Coronary artery (tissue), 2 donors: ENCODE results near the gene JMJD8.
"Not testable (repeated sequence)": the region's sequence is repeated elsewhere in the genome, so short reads cannot be mapped to it uniquely, and the experiment has no call there.

ENCODE experiments used
- DNase-seq: peaks from one replicate; pipeline ENCODE4 v3.0.0-alpha.2; 2017; ENCODE audit warnings: low spot score
- H3K27ac ChIP-seq, 2 donors: fragments of 200-600 bp; sonication (generic); one replicate each; pipeline ENCODE4 v1.5.1; 2016 to 2019
- H3K4me3 ChIP-seq: fragments of 200-600 bp; sonication (generic); 2 replicates; pipeline ENCODE4 v1.5.1; 2016; ENCODE audit warnings: mild to moderate bottlenecking, moderate library complexity
- TF ChIP-seq, protein P1 (sequence below): fragments of 200-600 bp; sonication (generic); IDR thresholded peaks from one replicate; pipeline ENCODE4 v1.5.1; 2019; ENCODE audit warnings: antibody characterized with exemption

The JMJD8 gene

GRCh38 chr16:716200-716568, 32.0 kb upstream of the JMJD8 start:
- DNase-seq: no peak
- Histone ChIP-seq H3K27ac (no peak overlapping the region), H3K4me3 (peak overlapping the region; percentile 85)
- TF ChIP-seq, protein P1, sequence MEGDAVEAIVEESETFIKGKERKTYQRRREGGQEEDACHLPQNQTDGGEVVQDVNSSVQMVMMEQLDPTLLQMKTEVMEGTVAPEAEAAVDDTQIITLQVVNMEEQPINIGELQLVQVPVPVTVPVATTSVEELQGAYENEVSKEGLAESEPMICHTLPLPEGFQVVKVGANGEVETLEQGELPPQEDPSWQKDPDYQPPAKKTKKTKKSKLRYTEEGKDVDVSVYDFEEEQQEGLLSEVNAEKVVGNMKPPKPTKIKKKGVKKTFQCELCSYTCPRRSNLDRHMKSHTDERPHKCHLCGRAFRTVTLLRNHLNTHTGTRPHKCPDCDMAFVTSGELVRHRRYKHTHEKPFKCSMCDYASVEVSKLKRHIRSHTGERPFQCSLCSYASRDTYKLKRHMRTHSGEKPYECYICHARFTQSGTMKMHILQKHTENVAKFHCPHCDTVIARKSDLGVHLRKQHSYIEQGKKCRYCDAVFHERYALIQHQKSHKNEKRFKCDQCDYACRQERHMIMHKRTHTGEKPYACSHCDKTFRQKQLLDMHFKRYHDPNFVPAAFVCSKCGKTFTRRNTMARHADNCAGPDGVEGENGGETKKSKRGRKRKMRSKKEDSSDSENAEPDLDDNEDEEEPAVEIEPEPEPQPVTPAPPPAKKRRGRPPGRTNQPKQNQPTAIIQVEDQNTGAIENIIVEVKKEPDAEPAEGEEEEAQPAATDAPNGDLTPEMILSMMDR: no peak

GRCh38 chr16:715477-716199, 31.5 kb upstream of the JMJD8 start:
- Histone ChIP-seq H3K4me3 (peak overlapping the region; percentile 85), H3K27ac (peak overlapping the region in 1 of 2 donors; percentile 54)
- no peak for DNase-seq
- TF ChIP-seq, protein P1: no peak

DNA sequence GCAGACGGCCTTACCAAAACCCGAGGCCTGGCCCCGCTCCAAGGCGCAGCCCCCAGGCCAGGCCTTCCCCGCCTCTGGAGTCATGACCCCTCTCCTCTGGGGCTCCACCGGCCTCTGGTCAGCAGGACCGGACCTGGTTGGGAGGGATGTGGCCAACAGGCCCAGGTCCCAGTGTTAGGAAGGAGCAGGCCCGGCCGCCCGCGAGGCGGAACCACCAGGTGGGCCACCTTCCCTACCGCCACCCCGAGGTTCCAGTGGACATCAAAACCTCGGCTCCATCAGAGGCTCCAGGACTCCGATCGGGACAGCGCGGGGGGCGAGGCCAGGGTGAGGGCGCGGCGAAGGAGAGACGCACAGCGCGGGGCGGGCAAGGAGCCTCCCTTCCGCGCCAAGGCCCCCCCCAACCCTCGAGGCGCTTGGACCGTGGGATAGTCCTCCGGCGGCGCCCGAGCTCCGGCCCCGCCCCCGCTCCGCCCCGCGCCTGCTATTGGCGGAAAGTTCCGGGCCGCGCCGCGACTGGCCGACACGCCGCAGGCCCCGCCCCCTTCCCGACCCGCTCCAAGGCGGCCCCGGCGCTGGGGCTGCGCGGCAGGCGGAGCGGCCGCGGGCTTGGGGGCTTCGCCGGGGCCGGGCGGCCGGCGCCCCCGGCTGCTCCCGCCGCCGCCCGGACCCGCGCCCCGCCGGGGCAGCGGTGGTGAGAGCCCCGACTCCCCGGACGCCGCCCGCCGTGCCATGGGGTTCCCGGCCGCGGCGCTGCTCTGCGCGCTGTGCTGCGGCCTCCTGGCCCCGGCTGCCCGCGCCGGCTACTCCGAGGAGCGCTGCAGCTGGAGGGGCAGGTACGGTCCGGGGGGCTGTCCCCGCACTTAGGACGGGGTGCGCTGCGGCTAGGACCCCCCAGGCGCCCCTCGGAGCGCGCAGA, 30.7 kb upstream of the JMJD8 start, which contains the start of gene METRN:
Gene METRN, plus strand, starts transcription at position 561 of the 919 bp plus-strand sequence. Its CDS starts 172 bp downstream, at position 733.
- Histone ChIP-seq H3K4me3 (peak within 1 kb of the TSS; percentile 85), H3K27ac (peak within 1 kb of the TSS in 1 of 2 donors; percentile 54)
- peak; percentile 89 for DNase-seq
- TF ChIP-seq, protein P1: no peak

GRCh38 chr16:714079-714478, 29.9 kb upstream of the JMJD8 start:
- no peak for DNase-seq
- Histone ChIP-seq H3K4me3 (peak overlapping the region; percentile 85), H3K27ac (no peak overlapping the region)
- TF ChIP-seq, protein P1: no peak

- DNase-seq, H3K4me3 ChIP-seq, H3K27ac ChIP-seq: not testable (repeated sequence)
Observed at GRCh38 chr16:712740-713250, 28.7 kb upstream of the JMJD8 start.

- TF ChIP-seq, protein P1: peak; percentile 86
- Histone ChIP-seq H3K27ac (no peak overlapping the region), H3K4me3 (no peak overlapping the region)
- no peak for DNase-seq
Observed at GRCh38 chr16:711548-712320, 27.6 kb upstream of the JMJD8 start.

- Histone ChIP-seq H3K27ac (no peak overlapping the region), H3K4me3 (no peak overlapping the region)
- DNase-seq: no peak
- TF ChIP-seq, protein P1: no peak
Observed at GRCh38 chr16:711084-711483, 26.9 kb upstream of the JMJD8 start.
